NCI-H446 (cell line): Measurements from ENCODE around the gene FAN1.

ENCODE experiments used
- DNase-seq, 2 experiments: peaks; one replicate each; lab custom pipeline; 2025; lab: John Stamatoyannopoulos, UW

Gene FAN1

GRCh38 chr15:30956216-30957124 is 52.8 kb downstream of the FAN1 start:
- no peak for DNase-seq

DNA sequence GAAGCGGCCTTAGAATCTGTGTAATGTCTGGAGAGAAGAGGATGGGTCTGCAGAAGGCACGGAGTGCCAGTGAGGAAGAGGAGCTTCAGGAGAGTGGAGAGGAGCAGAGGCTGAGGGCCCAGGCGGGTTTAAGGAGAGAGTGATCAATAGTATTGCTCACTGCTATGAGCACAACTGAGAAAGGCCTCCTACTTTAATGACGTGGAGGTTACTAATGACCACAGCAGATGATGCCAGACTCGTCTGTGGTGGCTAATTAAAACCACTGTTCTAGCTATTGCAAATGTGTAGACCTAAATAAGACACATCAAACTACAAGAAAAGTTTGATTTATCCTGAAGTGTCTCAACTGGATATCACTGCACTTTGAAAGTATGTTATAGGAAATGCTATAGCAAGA is 54.5 kb downstream of the FAN1 start:
- DNase-seq, result no peak

GRCh38 chr15:30962079-30962478 is 58.4 kb downstream of the FAN1 start:
- peak; percentile 40 to 90 for DNase-seq

DNA sequence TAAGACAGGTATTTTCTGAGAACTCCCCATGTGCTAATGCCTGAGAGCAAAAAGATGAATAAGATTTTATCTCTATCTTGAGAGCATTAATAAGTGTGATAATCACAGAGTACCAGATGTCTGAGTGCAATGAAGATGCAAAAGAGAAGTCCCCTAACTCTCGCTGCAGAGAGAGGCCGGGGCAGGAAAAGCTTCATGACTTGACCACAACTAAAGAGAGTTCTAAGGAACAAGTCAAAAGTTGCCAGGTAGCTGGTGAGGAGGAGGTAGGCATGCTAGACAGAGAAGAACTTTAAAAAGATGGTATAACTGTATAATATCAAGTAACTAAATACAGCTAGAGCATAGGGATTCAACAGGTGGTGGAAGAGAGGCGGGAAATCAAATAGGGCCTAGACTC is 58.9 kb downstream of the FAN1 start:
- no peak for DNase-seq

DNA sequence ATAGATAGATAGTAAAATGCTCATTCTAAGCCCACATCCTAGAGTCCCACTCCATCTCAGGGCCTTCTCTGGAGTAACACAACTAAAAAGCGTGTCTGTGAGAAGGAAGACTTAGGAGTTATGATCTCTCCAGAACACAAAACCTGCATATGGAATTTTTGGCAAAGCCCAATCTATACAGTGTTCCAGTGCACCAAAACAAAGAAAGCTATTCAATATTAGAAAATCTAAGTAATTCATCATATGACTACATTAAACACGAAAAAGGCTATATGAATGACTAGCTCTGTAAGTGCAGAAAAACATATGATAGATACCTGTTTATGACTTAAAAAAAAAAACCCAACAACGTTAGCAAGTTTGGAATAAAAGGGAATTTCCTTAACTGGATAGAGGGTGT is 60.0 kb downstream of the FAN1 start:
- peak in 1 of 2 experiments; percentile 4 for DNase-seq

GRCh38 chr15:30969724-30970123 is 66.0 kb downstream of the FAN1 start:
- DNase-seq, result no peak

GRCh38 chr15:30973379-30973778 is 69.7 kb downstream of the FAN1 start:
- DNase-seq, result no peak

DNA sequence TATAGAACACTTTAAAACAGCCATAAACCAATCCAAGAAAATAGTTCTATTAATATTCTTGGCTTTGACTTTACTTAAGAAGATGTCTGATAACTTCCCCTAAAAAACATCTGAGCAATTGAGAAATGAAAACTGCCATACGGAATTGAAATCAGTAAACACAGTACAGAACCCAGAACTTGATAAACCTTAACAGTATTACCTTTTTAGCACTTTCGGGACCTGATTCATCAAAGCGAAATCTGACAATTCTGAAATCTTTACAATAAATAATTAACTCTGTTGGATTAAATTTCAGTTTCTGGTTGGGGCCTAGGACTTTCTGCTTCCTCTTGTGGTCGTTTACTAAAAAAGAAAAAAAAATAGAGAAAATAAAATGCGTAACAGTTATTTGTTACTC is 70.4 kb downstream of the FAN1 start:
- no peak for DNase-seq

- no peak for DNase-seq
Observed at GRCh38 chr15:30978328-30978727, 74.6 kb downstream of the FAN1 start.

DNA sequence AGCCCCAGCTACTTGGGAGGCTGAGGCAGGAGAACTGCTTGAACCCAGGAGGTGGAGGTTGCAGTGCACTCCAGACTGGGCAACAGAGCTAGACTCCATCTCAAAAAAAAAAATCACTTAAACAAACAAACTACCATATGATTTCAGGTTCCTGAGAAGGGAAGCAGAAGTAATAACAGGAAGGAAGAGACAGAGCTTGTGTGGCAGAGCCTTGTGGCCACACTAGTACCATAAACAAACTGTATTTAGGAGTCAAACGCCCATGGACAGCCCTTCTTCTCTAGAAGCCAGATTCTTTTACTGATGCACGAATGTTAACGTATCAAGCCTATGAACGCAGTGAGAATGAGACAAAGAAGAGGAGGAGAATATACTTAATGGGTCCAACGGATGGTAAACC is 75.7 kb downstream of the FAN1 start:
- no peak for DNase-seq

DNA sequence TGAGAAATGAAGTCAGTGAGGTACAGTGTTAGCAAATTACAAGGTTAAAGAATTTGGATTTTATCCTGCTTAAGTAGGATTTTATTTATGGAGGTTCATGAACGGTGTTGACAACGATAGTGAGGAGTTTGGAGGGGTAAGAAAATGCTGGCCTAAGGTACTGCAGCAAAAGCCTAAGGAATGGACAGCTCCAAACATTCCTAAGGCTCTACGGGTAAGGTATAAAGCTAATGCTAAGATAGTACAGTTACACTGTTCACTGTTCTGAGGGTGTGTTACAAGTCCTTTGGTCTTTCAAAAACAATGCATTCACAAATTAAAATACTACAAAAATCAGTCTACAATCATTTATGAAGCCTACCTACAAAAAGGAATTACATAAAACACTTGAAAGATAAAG is 80.4 kb downstream of the FAN1 start:
- DNase-seq, result no peak

DNA sequence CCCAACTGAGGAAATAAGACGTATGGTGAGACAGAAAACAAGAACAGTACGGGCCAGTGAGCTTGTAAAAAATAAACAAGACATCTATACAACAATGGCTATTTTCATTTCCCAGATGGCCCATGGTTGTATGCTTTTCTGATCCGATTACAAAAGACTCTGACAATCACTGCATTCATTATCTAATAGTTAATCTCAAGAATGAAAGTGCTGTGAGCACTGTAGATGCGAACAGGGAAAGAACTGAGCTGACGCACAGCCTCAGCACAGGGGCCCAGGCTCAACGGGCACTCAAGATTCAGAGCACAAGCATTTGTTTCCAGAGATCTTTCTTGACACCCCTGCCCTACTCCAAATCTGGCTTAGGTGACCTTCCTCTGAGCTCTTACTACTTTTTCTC is 80.8 kb downstream of the FAN1 start:
- DNase-seq, result no peak

GRCh38 chr15:30985081-30985531 is 81.4 kb downstream of the FAN1 start:
- no peak for DNase-seq

GRCh38 chr15:30990036-30990435 is 86.3 kb downstream of the FAN1 start:
- DNase-seq, result no peak

- no peak for DNase-seq
Observed at GRCh38 chr15:30990446-30991254, 86.9 kb downstream of the FAN1 start.

DNA sequence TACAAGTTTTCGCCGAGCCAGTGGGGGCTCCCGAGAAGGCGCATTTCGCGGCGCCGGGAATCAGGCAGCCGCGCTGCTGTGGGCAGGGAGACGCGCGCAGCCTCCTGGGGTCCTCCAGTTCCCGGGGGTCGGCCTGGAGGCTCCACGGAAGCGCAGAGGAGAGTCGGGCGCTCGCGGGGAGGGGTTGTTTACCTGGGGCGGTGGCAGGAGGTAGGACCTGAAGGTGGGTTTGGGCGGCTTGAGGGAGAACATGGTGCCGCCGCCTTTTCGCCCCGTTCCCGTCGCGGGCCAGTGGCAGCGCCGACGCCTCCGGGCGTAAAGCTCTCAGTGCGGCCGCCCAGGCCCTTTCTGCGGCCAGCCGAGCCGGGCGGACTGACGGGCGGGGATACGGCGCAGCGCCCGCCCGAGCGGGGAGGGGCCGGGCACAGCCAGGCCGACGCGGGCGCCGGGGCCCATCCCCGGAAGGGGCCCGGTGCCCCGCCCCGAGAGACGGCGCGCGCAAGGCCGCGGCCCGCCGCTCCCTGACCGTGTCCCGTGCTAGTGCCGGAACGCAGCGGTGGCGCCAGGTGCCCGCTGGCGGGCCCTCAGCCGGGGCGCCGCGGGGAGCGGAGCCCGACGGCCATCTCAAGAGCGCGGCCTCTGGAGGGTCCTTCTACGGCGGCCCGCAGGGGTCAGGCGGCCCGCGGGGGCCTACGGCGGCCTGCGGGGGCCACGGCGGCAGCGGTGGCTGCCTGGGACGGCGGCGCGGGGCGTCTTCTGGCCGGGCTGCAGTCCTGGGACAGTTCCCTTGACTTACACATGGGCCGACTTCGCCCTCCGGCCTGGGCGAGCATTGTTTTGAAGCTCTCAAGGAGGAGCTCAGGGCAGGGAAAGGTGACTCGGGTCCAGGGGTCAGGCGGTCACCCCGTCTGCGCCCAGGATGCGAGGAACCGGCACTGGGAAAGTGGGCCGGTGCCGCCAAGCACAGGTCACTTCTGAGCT is 87.8 kb downstream of the FAN1 start, which contains the start of gene MTMR10:
TSS of gene MTMR10 (minus strand) at position 374 of the 981 bp plus-strand sequence. CDS start at position 252, 122 bp downstream.
- peak in 1 of 2 experiments; percentile 71 for DNase-seq

- no peak for DNase-seq
Observed at GRCh38 chr15:30992249-30992864, 88.6 kb downstream of the FAN1 start.
